GM21526 (cell line): ENCODE measurements around the gene MYT1.

ENCODE experiments used
- ATAC-seq: cut with Tn5 transposase; IDR thresholded peaks from one replicate; pipeline ENCODE4 v1.9.1; 2021; ENCODE audit warnings: moderate library complexity; ENCODE audit not compliant: unreplicated experiment, low FRiP score

The MYT1 gene

DNA sequence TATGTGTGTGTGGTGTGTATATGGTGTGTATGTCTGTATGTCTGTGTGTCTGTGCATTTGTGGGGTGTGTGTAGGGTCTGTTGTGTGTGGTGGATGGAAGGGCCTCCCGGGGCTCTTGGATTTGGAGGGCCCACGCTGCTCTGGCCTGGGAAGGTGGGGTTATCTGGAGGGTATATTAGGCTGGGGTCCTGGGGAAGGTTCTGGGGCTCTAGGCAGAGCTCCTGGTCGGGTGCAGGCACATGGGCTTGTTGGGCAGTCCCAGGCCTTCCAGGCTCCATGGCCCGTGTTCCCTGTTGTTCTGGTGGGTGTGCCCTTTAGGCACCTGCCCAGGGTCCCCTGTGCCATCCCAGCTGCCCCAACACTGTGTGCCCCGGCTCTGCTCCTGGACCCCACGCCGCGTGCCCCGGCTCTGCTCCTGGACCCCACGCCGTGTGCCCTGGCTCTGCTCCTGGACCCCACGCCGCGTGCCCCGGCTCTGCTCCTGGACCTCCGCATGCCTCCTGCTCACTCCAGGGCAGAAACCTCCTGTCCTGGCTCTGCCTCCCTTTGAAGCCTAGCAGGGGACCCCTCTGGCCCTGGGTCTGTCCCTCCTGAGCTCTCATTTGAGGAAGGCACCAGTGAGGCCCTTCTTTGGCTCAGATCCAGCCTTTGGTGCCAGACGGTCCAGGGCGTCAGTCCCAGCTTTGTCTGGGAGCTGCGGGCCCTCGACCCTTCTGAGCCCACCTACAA is 10.2 kb upstream of the MYT1 start:
- no peak for ATAC-seq

- ATAC-seq, result no peak
Observed at GRCh38 chr20:64154590-64155257, 9.5 kb upstream of the MYT1 start.

DNA sequence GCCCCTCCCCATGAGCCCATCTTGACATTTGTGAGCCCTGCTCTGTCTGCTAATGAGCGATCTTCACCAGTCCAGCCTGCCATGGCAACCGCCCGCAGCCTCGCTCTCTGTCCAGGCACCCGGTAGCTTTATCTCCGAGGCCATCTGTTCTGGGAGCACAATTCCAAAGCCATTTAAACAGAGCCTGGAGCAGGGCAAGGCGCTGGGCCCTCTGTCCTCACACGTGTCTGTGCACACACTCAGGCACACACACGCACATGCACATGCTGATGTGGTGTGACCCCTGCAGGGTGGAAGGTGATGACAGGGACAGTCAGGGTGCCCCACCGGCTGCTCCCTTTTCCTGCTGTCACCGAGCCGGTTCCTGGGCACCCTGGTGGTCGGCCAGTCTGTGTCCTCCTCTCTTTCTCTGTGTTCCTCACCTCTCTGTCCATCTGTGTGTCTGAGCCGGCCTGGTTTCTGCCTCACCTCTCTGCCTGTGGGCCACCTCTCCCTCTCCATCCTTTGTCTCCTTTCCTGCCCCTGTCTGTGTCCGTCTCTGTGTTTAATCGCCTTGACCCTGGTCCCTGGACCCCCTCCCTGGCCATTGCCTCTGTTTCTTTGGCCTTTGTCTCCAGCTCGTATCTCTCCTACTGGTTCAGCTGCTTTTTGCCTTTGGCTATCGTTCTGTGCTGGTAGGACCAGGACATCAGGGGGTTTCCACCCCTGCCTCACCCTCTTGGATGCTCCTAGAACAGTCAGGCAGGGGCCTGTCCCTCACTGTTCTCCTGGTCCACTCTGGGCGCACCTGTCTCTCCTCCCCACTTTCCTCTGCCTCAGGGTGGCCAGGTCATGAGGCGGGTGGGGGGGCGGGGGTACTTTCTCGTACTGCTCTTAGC is 8.8 kb upstream of the MYT1 start:
- no peak for ATAC-seq

DNA sequence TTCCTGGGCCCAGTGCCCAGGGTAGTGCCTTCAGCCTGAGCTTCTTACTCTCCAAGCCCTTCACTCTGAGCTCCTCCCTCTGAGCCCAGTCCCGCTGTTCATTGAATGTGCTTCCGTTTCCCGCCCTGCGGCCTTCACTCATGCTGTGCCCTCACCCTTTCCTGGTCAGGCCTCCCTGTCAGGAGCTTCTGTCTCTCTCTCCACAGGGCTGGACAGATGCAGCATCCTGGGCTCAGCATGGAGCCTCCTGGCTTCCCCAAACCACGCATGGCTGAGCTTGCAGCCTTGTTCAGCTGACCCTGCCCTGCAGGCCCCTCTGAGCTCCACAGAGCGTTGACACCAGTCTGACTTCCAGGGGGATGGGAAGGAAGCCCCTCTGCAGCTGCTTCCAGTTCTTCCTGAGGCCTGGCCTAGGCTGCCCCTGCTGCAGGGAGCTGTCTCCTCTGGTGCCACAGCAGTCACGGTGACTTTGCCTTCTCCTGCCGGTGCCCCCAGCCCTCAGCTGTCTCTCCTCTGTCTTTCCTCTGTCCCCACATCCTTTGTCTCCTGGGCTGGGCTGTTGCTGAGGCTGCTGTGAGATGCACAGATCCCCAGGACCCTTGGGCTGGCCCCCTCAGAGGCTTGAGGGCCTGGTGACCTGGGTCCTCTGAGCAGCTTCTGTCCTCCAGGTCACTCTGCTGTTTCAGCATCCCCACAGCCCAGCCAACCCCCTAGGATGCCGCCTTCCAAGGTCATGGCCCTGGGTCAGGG is 7.9 kb upstream of the MYT1 start:
- ATAC-seq, result no peak

- no peak for ATAC-seq
Observed at GRCh38 chr20:64156886-64157875, 7.1 kb upstream of the MYT1 start.

DNA sequence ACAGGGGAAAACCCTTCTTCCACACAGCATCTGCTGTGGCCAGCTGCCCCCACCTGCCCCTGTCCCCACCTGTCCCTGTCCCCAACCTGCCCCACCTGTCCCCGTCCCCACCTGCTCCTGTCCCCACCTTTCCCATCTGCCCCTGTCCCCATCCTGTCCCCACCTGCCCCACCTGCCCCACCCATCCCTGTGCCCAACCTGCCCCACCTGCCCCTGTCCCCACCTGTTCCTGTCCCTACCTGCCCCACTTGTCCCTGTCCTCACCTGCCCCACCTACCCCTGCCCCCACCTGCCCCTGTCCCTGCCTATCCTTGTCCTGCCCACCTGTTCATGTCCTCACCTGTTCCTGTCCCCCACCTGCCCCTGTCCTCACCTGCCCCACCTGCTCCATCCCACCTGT is 6.4 kb upstream of the MYT1 start:
- no peak for ATAC-seq

DNA sequence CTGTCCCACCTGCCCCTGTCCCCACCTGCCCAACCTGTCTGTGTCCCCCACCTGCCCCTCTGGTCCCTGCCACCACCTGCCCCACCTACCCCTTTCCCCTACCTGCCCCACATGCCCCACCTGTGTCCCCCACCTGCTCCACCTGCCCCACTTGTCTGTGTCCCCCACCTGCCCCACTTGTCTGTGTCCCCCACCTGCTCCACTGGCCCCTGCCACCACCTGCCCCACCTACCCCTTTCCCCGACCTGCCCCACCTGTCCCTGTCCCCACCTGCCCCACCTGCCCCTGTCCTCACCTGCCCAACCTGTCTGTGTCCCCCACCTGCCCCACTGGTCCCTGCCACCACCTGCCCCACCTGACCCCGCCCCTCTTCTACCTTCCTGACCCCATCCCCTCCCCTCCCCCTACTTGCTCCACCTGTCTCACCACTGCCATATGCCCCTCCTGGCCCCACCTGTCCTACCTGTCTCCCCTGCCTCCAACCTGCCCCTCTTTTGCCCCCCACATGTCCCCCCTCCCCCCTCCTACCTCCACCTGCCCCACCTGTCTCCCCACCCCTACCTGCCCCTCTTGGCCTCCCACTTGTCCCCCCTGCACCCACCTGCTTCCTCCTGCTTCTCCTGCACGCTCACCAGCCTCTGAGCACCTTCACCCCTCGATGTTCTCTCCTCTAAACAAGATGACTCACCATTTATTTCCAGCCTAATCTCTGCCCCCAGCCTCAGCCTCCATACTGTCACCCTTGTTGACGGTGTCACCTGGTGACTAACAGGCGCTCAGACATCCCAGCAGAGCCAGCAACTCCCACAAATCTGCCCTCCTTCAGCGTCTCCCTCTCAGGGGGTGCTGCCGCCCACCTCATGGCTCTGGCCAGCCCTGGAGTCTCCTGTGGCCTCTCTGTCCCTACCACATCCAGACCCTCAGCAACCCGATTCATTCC is 5.6 kb upstream of the MYT1 start:
- ATAC-seq, result no peak

GRCh38 chr20:64159286-64159680 is 5.0 kb upstream of the MYT1 start:
- no peak for ATAC-seq

DNA sequence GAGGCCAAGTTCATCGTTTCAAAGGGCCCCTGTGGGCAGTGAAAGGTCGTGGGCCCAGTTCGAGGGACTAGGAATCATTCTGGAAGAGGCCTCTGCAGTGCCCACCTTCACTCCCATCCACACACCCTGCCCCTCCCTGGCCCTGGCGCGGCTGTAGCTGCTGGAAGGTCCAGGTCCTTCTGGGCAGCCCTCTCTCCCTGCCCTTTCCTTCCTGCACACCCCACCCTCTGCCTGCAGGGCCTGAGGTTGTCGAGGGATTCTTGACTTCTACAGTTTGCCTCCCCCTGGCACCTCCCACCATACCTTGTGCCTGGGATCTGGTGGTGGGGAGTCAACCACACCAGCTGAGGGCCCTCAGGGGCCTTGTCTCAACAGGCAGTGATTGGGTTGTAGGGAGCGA is 4.5 kb upstream of the MYT1 start:
- no peak for ATAC-seq

GRCh38 chr20:64160118-64160517 is 4.1 kb upstream of the MYT1 start:
- no peak for ATAC-seq

DNA sequence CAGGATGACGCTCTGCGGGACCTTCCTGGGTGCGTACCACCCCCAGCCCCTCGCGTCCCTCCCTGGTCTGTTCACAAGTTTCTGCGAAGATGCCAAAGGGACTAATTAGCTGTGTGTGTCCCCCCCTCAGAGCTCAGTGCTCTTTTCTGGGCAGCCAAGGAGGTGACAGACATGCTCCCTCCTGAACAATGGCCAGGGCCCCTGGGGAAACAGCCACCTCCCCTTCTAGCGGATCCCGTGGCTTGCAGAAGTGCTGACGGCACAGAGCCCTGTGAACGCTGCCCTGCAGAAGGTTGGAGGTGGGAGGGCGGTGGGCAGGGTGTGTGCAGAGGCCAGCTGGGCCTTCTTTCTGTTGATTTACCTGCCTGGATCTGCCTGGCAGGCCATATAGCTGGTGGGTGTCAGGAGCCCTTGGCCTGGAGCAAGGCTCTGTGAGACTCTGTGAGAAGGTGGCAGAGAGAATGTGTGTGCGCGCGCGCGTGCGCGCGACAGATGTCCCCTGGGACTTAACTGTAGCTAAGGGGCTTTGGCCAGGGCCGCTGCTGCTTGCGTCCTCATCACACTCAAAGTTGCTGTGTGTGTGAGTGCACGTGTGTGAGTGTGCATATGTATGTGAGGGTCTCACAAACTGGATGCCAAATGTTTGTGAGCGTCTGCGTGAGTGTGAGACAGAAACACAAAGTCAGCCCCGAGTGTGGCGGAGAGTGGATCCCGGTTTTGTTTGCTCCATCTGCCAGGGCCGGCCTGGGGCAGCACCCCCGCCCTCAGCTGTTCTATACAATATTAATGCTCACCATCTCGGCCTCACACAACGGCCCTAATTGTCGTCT is 3.5 kb upstream of the MYT1 start:
- no peak for ATAC-seq

GRCh38 chr20:64161356-64162238 is 2.7 kb upstream of the MYT1 start:
- ATAC-seq, result no peak

GRCh38 chr20:64162239-64162910 is 1.9 kb upstream of the MYT1 start:
- no peak for ATAC-seq

DNA sequence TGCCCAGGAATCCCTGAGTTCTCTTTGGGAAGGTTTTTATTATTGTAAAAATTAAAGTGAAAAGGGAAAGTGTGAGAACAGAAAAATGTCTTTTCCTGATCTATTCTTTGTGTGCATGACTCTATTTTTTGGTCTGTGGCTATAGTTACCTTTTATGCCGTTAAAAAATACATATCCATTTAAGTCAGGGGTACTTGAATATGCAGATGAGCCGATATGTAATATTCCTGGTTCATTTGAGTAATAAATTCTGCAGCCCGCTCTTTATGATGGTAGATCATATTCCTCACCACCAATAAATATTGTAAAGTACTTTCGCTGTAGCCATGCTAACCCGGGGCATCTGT is 503 bp upstream of the MYT1 start:
- ATAC-seq, result no peak

- no peak for ATAC-seq
Observed at GRCh38 chr20:64165866-64166600, 1.8 kb downstream of the MYT1 start.
